HEK293T (cell line): ENCODE data around the gene UBR2.
"Not testable (repeated sequence)": the region's sequence is repeated elsewhere in the genome, so short reads cannot be mapped to it uniquely, and the experiment has no call there.

Experiments used
- ELF4 ChIP-seq: fragments of 450-650 bp; IDR thresholded peaks from 2 replicates; pipeline ENCODE4 v1.6.1; 2017; ENCODE audit warnings: antibody characterized with exemption
- FOXA1 ChIP-seq: fragments of 450-650 bp; IDR thresholded peaks from 2 replicates; pipeline ENCODE4 v1.6.1; 2016; ENCODE audit warnings: mild to moderate bottlenecking
- FOXM1 ChIP-seq: fragments of 450-650 bp; IDR thresholded peaks from 2 replicates; pipeline ENCODE4 v1.6.1; 2017; ENCODE audit warnings: mild to moderate bottlenecking, borderline replicate concordance
- ZNF384 ChIP-seq: fragments of 450-650 bp; IDR thresholded peaks from 2 replicates; pipeline ENCODE4 v1.6.1; 2016

- TF ChIP-seq ZNF384, FOXM1, ELF4, FOXA1: not testable (repeated sequence)
Observed at GRCh38 chr6:42674368-42674767, 110.5 kb downstream of the UBR2 start.
